K562 (cell line): ENCODE measurements around the gene LENG8. TPM values are rescaled to one million over a fixed set of nuclear protein-coding genes. Genes with fewer than 3 reads are reported as not detected.

Experiments
- MAFG ChIP-seq: fragments of 450-650 bp; conservative IDR thresholded peaks from 2 replicates; pipeline ENCODE4 v1.6.1; 2016; ENCODE audit warnings: missing genetic modification characterization, missing compliant biosample characterization
- MAZ ChIP-seq, 2 experiments: fragments of 450-650 bp in 1 of 2; sonication (generic) in 1 of 2; formaldehyde crosslinking; IDR thresholded peaks in 1 of 2; conservative IDR thresholded peaks in 1 of 2; 2 replicates each; pipeline versions ENCODE4 v1.4.0 to v1.5.0; 2020; ENCODE audit warnings: mild to moderate bottlenecking in 1 of 2, missing genetic modification reagents in 1 of 2
- SIRT6 ChIP-seq: IDR thresholded peaks from one replicate; pipeline ENCODE4 v1.6.1; 2012; ENCODE audit warnings: low read depth, mild to moderate bottlenecking, control low read depth, inconsistent platforms, low read length, moderate library complexity
- ZNF347 ChIP-seq: fragments of 450-650 bp; formaldehyde crosslinking; IDR thresholded peaks from 2 replicates; pipeline ENCODE4 v1.4.0; 2020; ENCODE audit warnings: low read depth, mild to moderate bottlenecking, moderate library complexity
- polyA plus RNA-seq, 8 experiments: library from polyadenylated mRNA; depleted of rRNA in 4 of 8; stranded (reverse) in 5 of 8; unstranded in 3 of 8; fragments of >200 nt; fragmentation: Nextera tagmentation in 2 of 8; fragmentation: Illumina TruSeq in 1 of 8; extraction: Ambion mirVana in 2 of 8; extraction: Trizol in 1 of 8; gene quantifications; 2 replicates each; pipeline versions ENCODE4 v1.2.1 to v1.2.3, GENCODE V29; 2011 to 2014; ENCODE audit warnings: inconsistent platforms in 1 of 8, missing spikeins in 1 of 8
- total RNA-seq, 7 experiments: library from RNA; depleted of rRNA in 6 of 7; stranded (reverse); fragments of >200 nt in 6 of 7; fragmentation: Illumina TruSeq in 2 of 7; extraction: Trizol in 2 of 7; gene quantifications; 2 replicates each; pipeline versions ENCODE4 v1.2.1 to v1.2.3, GENCODE V29; 2011 to 2021; ENCODE audit warnings: low replicate concordance in 1 of 7
- TF ChIP-seq, protein P1 (sequence below), 2 experiments: fragments of 450-650 bp; IDR thresholded peaks; 2 replicates each; pipeline ENCODE4 v1.6.1; 2016; ENCODE audit warnings: mild to moderate bottlenecking in 2 of 2, borderline replicate concordance in 1 of 2, low read depth in 1 of 2, moderate library complexity in 1 of 2
- TF ChIP-seq, protein P2 (sequence below), 2 experiments: fragments of 450-650 bp; formaldehyde crosslinking in 1 of 2; IDR thresholded peaks; 2 replicates each; pipeline versions ENCODE4 v1.4.0 to v1.6.1; 2014 to 2020; ENCODE audit warnings: mild to moderate bottlenecking in 2 of 2, borderline replicate concordance in 1 of 2, low read depth in 1 of 2
- TF ChIP-seq, protein P3 (sequence below): fragments of 250-450 bp; sonication (Bioruptor Pico); IDR thresholded peaks from 2 replicates; pipeline ENCODE4 v1.4.0; 2020; ENCODE audit warnings: mild to moderate bottlenecking, moderate library complexity

LENG8 gene
- total and polyA plus RNA-seq, 9 of the 15 experiments (the other 6 are each of a cell fraction or from before 2014, with no cell fraction given), result 0.74 to 146 (median 28.1) TPM

DNA sequence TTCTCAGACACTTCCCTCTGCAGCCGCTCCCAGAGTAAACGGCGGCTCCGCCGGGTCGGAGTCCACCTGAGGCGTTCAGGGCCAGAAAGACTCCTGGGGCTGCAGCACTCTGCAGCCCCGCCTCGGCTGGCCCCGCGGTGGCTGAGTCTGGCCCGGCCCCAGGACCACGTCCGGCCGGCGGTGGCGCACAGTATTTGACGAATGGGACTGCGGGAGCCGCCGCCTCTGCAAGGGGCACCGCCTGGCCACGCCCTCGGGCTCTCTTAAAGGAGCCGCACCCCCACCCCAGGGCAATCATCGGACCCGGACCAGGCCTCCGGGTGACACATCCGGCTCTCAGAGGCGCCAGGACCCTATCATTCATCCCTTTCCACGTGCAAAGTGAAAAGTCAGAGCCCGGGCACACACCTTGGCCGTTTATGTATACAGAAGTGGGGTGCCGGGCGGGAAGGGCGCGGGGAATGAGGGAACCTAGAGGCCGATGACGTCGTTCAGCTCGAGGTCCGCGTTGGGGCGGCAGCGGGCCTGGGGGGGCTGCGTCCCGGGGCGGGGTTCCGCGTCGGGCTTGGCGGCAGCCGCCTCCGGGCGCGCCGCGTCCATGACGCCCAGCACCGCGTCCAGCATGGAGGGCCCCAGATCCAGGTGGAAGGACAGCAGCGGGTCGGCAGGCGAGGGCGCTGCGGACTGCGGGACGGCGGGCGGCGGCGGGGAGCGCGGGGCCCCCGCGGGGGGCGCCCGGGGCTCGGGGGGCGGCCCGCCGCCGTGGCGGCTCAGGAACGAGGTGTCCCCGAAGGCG is 15.8 kb downstream of the LENG8 start (continued):
- TF ChIP-seq, protein P1, sequence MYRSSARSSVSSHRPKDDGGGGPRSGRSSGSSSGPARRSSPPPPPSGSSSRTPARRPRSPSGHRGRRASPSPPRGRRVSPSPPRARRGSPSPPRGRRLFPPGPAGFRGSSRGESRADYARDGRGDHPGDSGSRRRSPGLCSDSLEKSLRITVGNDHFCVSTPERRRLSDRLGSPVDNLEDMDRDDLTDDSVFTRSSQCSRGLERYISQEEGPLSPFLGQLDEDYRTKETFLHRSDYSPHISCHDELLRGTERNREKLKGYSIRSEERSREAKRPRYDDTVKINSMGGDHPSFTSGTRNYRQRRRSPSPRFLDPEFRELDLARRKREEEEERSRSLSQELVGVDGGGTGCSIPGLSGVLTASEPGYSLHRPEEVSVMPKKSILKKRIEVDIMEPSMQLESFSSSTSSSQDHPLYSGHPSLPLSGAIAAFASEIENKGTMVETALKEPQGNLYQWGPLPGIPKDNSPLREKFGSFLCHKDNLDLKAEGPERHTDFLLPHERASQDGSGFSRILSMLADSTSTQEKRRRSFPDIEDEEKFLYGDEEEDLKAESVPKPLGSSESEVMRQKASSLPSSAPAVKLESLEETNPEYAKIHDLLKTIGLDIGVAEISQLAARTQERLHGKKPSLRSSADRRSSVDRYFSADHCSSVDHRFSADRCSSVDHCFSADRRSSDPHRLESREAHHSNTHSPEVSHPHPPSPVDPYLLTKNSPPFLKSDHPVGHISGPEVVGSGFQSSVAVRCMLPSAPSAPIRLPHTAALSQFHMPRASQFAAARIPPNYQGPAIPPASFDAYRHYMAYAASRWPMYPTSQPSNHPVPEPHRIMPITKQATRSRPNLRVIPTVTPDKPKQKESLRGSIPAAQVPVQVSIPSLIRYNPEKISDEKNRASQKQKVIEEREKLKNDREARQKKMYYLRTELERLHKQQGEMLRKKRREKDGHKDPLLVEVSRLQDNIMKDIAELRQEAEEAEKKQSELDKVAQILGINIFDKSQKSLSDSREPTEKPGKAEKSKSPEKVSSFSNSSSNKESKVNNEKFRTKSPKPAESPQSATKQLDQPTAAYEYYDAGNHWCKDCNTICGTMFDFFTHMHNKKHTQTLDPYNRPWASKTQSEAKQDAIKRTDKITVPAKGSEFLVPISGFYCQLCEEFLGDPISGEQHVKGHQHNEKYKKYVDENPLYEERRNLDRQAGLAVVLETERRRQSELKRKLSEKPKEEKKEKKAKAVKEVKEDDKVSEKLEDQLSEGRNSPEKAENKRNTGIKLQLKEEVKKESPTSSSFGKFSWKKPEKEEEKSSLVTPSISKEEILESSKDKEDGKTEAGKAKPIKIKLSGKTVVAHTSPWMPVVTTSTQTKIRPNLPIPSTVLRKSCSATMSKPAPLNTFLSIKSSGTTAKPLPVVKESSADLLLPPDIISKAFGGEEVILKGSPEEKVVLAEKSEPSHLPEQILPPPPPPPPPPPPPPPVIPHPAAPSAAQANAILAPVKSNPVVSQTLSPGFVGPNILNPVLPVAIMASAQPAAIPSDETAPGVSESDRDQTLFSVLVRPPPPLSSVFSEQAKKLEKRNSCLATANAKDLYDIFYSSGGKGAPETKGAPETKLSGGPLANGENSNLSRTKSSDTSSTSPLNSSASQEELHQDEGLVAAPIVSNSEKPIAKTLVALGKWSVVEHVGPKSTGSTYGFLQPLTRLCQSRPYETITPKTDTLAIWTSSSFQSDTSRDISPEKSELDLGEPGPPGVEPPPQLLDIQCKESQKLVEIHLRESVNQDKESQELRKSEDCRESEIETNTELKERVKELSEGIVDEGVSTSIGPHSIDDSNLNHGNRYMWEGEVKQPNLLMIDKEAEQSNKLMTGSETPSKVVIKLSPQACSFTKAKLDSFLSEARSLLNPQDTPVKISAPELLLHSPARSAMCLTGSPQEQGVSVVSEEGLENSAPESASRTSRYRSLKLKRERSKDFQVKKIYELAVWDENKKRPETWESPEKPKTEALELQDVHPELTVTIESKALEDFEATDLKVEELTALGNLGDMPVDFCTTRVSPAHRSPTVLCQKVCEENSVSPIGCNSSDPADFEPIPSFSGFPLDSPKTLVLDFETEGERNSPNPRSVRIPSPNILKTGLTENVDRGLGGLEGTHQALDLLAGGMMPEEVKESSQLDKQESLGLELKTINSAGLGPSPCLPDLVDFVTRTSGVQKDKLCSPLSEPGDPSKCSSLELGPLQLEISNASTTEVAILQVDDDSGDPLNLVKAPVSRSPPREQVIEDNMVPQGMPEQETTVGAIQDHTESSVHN (IDR thresholded peaks at IDR 0.05; ENCODE audit: borderline replicate concordance in 1 of 2, low read depth in 1 of 2), result no peak
- TF ChIP-seq MAZ (CRISPR knock-in tag; conservative IDR thresholded peaks at IDR 0.05 in 1 of 2, IDR thresholded peaks at IDR 0.05 in 1 of 2) (peak; percentile 75 to 80), SIRT6 (no peak), MAFG (tag) (no peak), ZNF347 (CRISPR knock-in tag) (no peak)
- TF ChIP-seq, protein P2, sequence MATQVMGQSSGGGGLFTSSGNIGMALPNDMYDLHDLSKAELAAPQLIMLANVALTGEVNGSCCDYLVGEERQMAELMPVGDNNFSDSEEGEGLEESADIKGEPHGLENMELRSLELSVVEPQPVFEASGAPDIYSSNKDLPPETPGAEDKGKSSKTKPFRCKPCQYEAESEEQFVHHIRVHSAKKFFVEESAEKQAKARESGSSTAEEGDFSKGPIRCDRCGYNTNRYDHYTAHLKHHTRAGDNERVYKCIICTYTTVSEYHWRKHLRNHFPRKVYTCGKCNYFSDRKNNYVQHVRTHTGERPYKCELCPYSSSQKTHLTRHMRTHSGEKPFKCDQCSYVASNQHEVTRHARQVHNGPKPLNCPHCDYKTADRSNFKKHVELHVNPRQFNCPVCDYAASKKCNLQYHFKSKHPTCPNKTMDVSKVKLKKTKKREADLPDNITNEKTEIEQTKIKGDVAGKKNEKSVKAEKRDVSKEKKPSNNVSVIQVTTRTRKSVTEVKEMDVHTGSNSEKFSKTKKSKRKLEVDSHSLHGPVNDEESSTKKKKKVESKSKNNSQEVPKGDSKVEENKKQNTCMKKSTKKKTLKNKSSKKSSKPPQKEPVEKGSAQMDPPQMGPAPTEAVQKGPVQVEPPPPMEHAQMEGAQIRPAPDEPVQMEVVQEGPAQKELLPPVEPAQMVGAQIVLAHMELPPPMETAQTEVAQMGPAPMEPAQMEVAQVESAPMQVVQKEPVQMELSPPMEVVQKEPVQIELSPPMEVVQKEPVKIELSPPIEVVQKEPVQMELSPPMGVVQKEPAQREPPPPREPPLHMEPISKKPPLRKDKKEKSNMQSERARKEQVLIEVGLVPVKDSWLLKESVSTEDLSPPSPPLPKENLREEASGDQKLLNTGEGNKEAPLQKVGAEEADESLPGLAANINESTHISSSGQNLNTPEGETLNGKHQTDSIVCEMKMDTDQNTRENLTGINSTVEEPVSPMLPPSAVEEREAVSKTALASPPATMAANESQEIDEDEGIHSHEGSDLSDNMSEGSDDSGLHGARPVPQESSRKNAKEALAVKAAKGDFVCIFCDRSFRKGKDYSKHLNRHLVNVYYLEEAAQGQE (IDR thresholded peaks at IDR 0.05; ENCODE audit: borderline replicate concordance), result no peak
- TF ChIP-seq, protein P2 (CRISPR knock-in tag; IDR thresholded peaks at IDR 0.05; ENCODE audit: low read depth), result no peak
- TF ChIP-seq, protein P3, sequence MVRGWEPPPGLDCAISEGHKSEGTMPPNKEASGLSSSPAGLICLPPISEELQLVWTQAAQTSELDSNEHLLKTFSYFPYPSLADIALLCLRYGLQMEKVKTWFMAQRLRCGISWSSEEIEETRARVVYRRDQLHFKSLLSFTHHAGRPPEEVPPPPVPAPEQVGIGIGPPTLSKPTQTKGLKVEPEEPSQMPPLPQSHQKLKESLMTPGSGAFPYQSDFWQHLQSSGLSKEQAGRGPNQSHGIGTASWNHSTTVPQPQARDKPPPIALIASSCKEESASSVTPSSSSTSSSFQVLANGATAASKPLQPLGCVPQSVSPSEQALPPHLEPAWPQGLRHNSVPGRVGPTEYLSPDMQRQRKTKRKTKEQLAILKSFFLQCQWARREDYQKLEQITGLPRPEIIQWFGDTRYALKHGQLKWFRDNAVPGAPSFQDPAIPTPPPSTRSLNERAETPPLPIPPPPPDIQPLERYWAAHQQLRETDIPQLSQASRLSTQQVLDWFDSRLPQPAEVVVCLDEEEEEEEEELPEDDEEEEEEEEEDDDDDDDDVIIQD, result no peak
